Aorta (tissue), 5 donors: Measurements from ENCODE around the gene PDCD1. TPM values are rescaled to one million over a fixed set of nuclear protein-coding genes. Genes with fewer than 3 reads are reported as not detected.
A peak's percentile ranks its signal among the peaks of the same experiment; 100 is the strongest.
"Not testable (repeated sequence)": the region's sequence is repeated elsewhere in the genome, so short reads cannot be mapped to it uniquely, and the experiment has no call there.

ENCODE experiments used
- ATAC-seq: fragments of 200-7000 bp; cut with Tn5 transposase; one replicate; pipeline ENCODE4 v1.9.1; 2022; ENCODE audit warnings: moderate library complexity; ENCODE audit not compliant: low FRiP score
- DNase-seq, 2 donors: peaks; one replicate each; pipeline ENCODE4 v3.0.0-alpha.2; 2020
- H3K27ac ChIP-seq, 2 donors: one replicate each; pipeline ENCODE4 v1.5.1; 2013; ENCODE audit warnings: low read length in 2 of 2, mild to moderate bottlenecking in 2 of 2, moderate library complexity in 2 of 2, control low read depth in 1 of 2, inconsistent platforms in 1 of 2, low read depth in 1 of 2
- H3K27me3 ChIP-seq, 2 donors: one replicate each; pipeline ENCODE4 v1.6.1; 2013; ENCODE audit warnings: control low read depth in 1 of 2, low read length in 1 of 2, mild to moderate bottlenecking in 1 of 2, moderate library complexity in 1 of 2; ENCODE audit not compliant: insufficient read depth in 2 of 2, control insufficient read depth in 1 of 2
- H3K36me3 ChIP-seq, 2 donors: one replicate each; pipeline ENCODE4 v1.6.1; 2013; ENCODE audit warnings: control low read depth in 1 of 2, low read length in 1 of 2, mild to moderate bottlenecking in 1 of 2; ENCODE audit not compliant: insufficient read depth in 2 of 2, control insufficient read depth in 1 of 2
- H3K4me1 ChIP-seq, 2 donors: one replicate each; pipeline ENCODE4 v1.6.1; 2013; ENCODE audit warnings: low read length in 2 of 2, control low read depth in 1 of 2, mild to moderate bottlenecking in 1 of 2, moderate library complexity in 1 of 2; ENCODE audit not compliant: insufficient read depth in 2 of 2, control insufficient read depth in 1 of 2
- H3K4me3 ChIP-seq, 2 donors: one replicate each; pipeline ENCODE4 v1.5.1; 2013; ENCODE audit warnings: low read length in 2 of 2, control low read depth in 1 of 2, mild to moderate bottlenecking in 1 of 2
- H3K9me3 ChIP-seq: one replicate; pipeline ENCODE4 v1.6.1; 2013; ENCODE audit warnings: mild to moderate bottlenecking, low read length; ENCODE audit not compliant: control insufficient read depth
- WGBS, 2 donors: extraction: QIAGEN DNeasy Blood & Tissue Kit; methylation state at CpG; one replicate each; pipeline ENCODE4 v1.1.7; 2013; 5-methylcytosine and 5-hydroxymethylcytosine counted together
- intact Hi-C, 2 donors: fragments of 100-400 bp; cut with DNase I; formaldehyde crosslinking; loops; one replicate each; pipeline versions ENCODE4 v1.14.2 to v1.15.0; 2022
- polyA plus RNA-seq, 2 donors: library from polyadenylated mRNA; stranded (reverse); fragments of 200-250 nt; gene quantifications; one replicate each; pipeline ENCODE4 v1.2.3, GENCODE V29; 2013
- total RNA-seq, 2 donors: library from RNA; stranded (reverse); fragmentation: NEBNext Ultra II Directional; extraction: Animal tissue kit (Norgen Biotek cat#: 25700); gene quantifications; one replicate each; pipeline ENCODE4 v1.2.1, GENCODE V29; 2021
- donor health status: healthy with polysubstance abuse.
- donor health status: Bipolar disorder and iron deficiency.
- donor health status: DM: no; HTN: no; CAD: no.
- donor health status: DM: no; HTN: no; CAD: no.
- donor health status: DM: yes; HTN: yes; CAD: no.

Gene PDCD1
- total and polyA plus RNA-seq, 4 donors = 0.39 to 0.75 TPM; not detected in 2

- Histone ChIP-seq H3K27me3 (no peaks in the 10 kb centered on the region), H3K27ac (no peak overlapping the region), H3K36me3 (no peaks in the 10 kb centered on the region), H3K4me3 (no peak overlapping the region), H3K9me3 (no peaks in the 10 kb centered on the region), H3K4me1 (no peaks in the 10 kb centered on the region)
- intact Hi-C loops = no loop called here
- 14% methylated on average over 23 of the region's 23 CpGs for WGBS, 2 donors
- ATAC-seq (peak; percentile 49), DNase-seq (peak in 1 of 2 donors; percentile 67)
Observed at GRCh38 chr2:241882091-241882625, 23.5 kb upstream of the PDCD1 start.

GRCh38 chr2:241880311-241881073 is 21.8 kb upstream of the PDCD1 start:
- H3K4me1 ChIP-seq = no peaks in the 10 kb centered on the region
- DNase-seq (no peak), ATAC-seq (no peak)
- no peaks in the 10 kb centered on the region for H3K27me3 ChIP-seq
- H3K9me3 ChIP-seq = no peaks in the 10 kb centered on the region
- intact Hi-C loops = no loop called here
- no peak overlapping the region for H3K27ac ChIP-seq
- WGBS, 2 donors = 76 to 82% methylated on average over 16 of the region's 16 CpGs
- no peaks in the 10 kb centered on the region for H3K36me3 ChIP-seq
- H3K4me3 ChIP-seq = no peak overlapping the region

GRCh38 chr2:241879326-241879725 is 20.6 kb upstream of the PDCD1 start:
- Histone ChIP-seq H3K9me3 (no peaks in the 10 kb centered on the region), H3K27ac (no peak overlapping the region), H3K4me3 (no peak overlapping the region), H3K27me3 (no peaks in the 10 kb centered on the region), H3K4me1 (no peaks in the 10 kb centered on the region), H3K36me3 (no peaks in the 10 kb centered on the region)
- DNase-seq = no peak
- intact Hi-C loops = loop anchor here (10.0 kb wide), 2 partner anchors 145 to 155 kb away; partner anchors contain the start of gene D2HGDH (in 1 of the 2)
- WGBS, 2 donors = 79 to 86% methylated on average over 8 to 9 of the region's 9 CpGs
- ATAC-seq = no peak

GRCh38 chr2:241877989-241878970 is 19.6 kb upstream of the PDCD1 start:
- WGBS, 2 donors = 30 to 32% methylated on average over 23 to 27 of the region's 27 CpGs
- Histone ChIP-seq H3K27me3 (no peaks in the 10 kb centered on the region), H3K36me3 (no peaks in the 10 kb centered on the region), H3K27ac (no peak overlapping the region), H3K4me1 (no peaks in the 10 kb centered on the region), H3K4me3 (no peak overlapping the region), H3K9me3 (no peaks in the 10 kb centered on the region)
- ATAC-seq = no peak
- intact Hi-C loops = loop anchor here (10.0 kb wide), 2 partner anchors 143 to 153 kb away; partner anchors contain the start of gene D2HGDH (in 1 of the 2)
- DNase-seq = peak; percentile 79 to 92

- intact Hi-C loops = loop anchor here (10.0 kb wide), 2 partner anchors 142 to 152 kb away; partner anchors contain the start of gene D2HGDH (in 1 of the 2)
Observed at GRCh38 chr2:241877197-241877685, 18.5 kb upstream of the PDCD1 start.

GRCh38 chr2:241876528-241877196 is 18.0 kb upstream of the PDCD1 start:
- no peak overlapping the region for H3K4me3 ChIP-seq
- H3K27me3 ChIP-seq = no peaks in the 10 kb centered on the region
- H3K4me1 ChIP-seq = no peaks in the 10 kb centered on the region
- no peak for ATAC-seq
- whole genome bisulfite sequencing, 2 donors = 86 to 88% methylated on average over 16 to 18 of the region's 18 CpGs
- DNase-seq = no peak
- H3K36me3 ChIP-seq = no peaks in the 10 kb centered on the region
- no peaks in the 10 kb centered on the region for H3K9me3 ChIP-seq
- no peak overlapping the region for H3K27ac ChIP-seq
- intact Hi-C loops = loop anchor here (10.0 kb wide), 2 partner anchors 142 to 152 kb away; partner anchors contain the start of gene D2HGDH (in 1 of the 2)

More at GRCh38 chr2:241877197-241877685, 18.5 kb upstream of the PDCD1 start:
- 75 to 78% methylated on average over 11 to 16 of the region's 16 CpGs for WGBS, 2 donors
- Histone ChIP-seq H3K27ac (no peak overlapping the region), H3K9me3 (no peaks in the 10 kb centered on the region), H3K4me1 (no peaks in the 10 kb centered on the region), H3K4me3 (no peak overlapping the region), H3K27me3 (no peaks in the 10 kb centered on the region), H3K36me3 (no peaks in the 10 kb centered on the region)
- DNase-seq = no peak
- no peak for ATAC-seq

- intact Hi-C loops = loop anchor here (10.0 kb wide), 2 partner anchors 141 to 151 kb away; partner anchors contain the start of gene D2HGDH (in 1 of the 2)
Observed at GRCh38 chr2:241875754-241876527, 17.2 kb upstream of the PDCD1 start.

More at GRCh38 chr2:241875754-241876527, 17.2 kb upstream of the PDCD1 start:
- DNase-seq, H3K4me1 ChIP-seq, H3K27me3 ChIP-seq, H3K9me3 ChIP-seq, H3K36me3 ChIP-seq, H3K4me3 ChIP-seq, ATAC-seq, H3K27ac ChIP-seq: not testable (repeated sequence)
- 59 to 64% methylated on average over 19 to 21 of the region's 22 CpGs for WGBS, 2 donors
